ENCODE results near the gene CDYL.

Gene CDYL

GRCh38 chr6:4965562-4966389 lies 189.6 kb downstream of the CDYL start:
- FAIRE-seq (no peak), DNase-seq (ENCODE audit: insufficient read length) (no peak)
- TF ChIP-seq POLR2AphosphoS5 (IDR thresholded peaks at IDR 0.05; ENCODE audit: low read depth, low read length) (no peak), TAF1 (IDR thresholded peaks at IDR 0.05; ENCODE audit: borderline replicate concordance, low read depth, low read length) (no peak), POLR2A (IDR thresholded peaks at IDR 0.05; ENCODE audit: low read depth, low read length) (no peak)

DNA sequence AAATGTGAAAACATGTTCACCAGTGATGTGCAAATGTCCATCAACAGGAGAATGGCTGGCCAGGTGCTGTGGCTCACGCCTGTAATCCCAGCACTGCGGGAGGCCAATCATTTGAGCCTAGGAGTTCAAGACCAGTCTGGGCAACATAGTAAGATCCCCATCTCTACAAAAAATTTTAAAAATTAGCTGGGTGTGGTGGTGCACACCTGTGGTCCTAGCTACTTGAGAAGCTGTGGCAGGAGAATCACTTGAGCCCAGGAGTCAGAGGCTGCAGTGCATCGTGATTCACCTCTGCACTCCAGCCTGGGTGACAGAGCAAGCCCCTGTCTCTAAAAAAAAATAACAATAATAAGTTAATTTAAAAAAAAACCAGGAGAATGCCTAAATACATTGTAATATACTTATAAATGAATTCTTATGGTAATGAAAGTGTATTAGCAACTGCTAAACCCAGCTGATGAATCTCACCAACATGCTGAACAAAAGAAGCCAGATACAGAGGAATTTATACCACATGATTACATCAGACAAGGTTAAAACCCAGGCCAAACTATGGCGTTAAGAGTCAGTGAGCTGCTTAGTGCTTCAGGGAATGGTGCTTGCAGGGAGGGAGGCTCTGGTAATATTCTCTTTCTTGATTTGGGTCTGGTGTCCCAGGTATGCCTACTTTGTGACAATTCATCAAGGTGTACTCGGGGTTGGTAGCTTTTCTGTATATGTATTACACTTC lies 191.3 kb downstream of the CDYL start:
- DNase-seq (ENCODE audit: insufficient read length) (no peak), FAIRE-seq (no peak)
- TF ChIP-seq POLR2A (IDR thresholded peaks at IDR 0.05; ENCODE audit: low read depth, low read length) (no peak), TAF1 (IDR thresholded peaks at IDR 0.05; ENCODE audit: borderline replicate concordance, low read depth, low read length) (no peak), POLR2AphosphoS5 (IDR thresholded peaks at IDR 0.05; ENCODE audit: low read depth, low read length) (no peak)

GRCh38 chr6:4969609-4970285 lies 193.5 kb downstream of the CDYL start:
- TF ChIP-seq POLR2AphosphoS5 (IDR thresholded peaks at IDR 0.05; ENCODE audit: low read depth, low read length) (no peak), POLR2A (IDR thresholded peaks at IDR 0.05; ENCODE audit: low read depth, low read length) (no peak), TAF1 (IDR thresholded peaks at IDR 0.05; ENCODE audit: borderline replicate concordance, low read depth, low read length) (no peak)
- DNase-seq (ENCODE audit: insufficient read length), result no peak
- FAIRE-seq, result no peak

DNA sequence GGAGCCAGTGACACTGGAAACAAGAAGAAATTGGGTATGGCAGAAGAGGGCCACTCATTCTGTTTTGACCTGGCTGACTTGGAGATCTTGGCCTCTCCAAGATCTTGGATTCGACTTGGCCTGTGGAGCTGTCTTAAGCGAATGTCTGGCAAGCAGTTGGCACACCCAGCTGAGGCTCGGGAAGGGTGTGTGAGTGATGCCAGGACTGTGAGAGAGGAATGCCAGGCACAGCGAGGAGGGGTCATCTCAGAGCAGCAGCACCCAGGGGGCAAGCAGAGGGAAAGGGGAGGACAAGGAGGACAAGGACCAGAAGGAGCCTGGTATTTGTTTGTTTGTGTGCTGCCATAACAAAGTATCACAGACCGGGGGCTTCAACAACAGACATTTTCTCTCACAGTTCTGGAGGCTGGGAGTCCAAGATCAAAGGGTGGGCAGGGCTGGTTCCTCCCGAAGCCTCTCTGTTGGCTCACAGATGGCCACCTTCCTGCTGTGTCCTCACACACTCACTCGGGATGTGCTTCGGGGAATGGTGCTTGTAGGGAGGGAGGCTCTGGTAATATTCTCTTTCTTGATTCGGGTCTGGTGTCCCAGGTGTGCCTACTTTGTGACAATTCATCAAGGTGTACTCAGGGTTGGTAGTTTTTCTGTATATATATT lies 194.7 kb downstream of the CDYL start:
- TF ChIP-seq POLR2A (IDR thresholded peaks at IDR 0.05; ENCODE audit: low read depth, low read length) (no peak), TAF1 (IDR thresholded peaks at IDR 0.05; ENCODE audit: borderline replicate concordance, low read depth, low read length) (no peak), POLR2AphosphoS5 (IDR thresholded peaks at IDR 0.05; ENCODE audit: low read depth, low read length) (no peak)
- no peak for FAIRE-seq
- DNase-seq (ENCODE audit: insufficient read length), result no peak

GRCh38 chr6:4971851-4972250 lies 195.6 kb downstream of the CDYL start:
- no peak for FAIRE-seq
- DNase-seq (ENCODE audit: insufficient read length), result no peak
- TF ChIP-seq POLR2AphosphoS5 (IDR thresholded peaks at IDR 0.05; ENCODE audit: low read depth, low read length), result no peak
- no peak for TF ChIP-seq POLR2A (IDR thresholded peaks at IDR 0.05; ENCODE audit: low read depth, low read length)
- TF ChIP-seq TAF1 (IDR thresholded peaks at IDR 0.05; ENCODE audit: borderline replicate concordance, low read depth, low read length), result no peak

DNA sequence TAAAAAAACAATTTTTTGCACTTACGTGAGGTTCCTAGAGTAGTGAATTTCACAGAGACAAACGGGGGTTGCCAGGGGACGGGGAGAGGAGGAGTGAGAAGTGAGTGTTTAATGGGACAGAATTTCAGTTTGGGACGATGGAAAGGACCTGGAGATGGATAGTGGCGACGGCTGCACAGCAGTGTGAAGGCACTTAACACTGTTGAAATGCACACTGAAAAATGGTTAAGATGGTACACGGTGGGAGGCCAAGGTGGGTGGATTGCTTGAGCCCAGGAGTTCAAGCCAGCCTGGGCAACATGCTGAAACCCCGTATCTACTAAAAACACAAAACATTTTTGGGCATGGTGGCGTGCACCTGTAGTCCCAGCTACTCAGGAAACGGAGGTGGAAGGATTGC lies 196.2 kb downstream of the CDYL start:
- FAIRE-seq, result no peak
- no peak for DNase-seq (ENCODE audit: insufficient read length)
- TF ChIP-seq TAF1 (IDR thresholded peaks at IDR 0.05; ENCODE audit: borderline replicate concordance, low read depth, low read length), result no peak
- TF ChIP-seq POLR2A (IDR thresholded peaks at IDR 0.05; ENCODE audit: low read depth, low read length), result no peak
- TF ChIP-seq POLR2AphosphoS5 (IDR thresholded peaks at IDR 0.05; ENCODE audit: low read depth, low read length), result no peak

GRCh38 chr6:4973415-4973814 lies 197.2 kb downstream of the CDYL start:
- DNase-seq (ENCODE audit: insufficient read length) (no peak), FAIRE-seq (no peak)
- TF ChIP-seq POLR2AphosphoS5 (IDR thresholded peaks at IDR 0.05; ENCODE audit: low read depth, low read length), result no peak
- no peak for TF ChIP-seq POLR2A (IDR thresholded peaks at IDR 0.05; ENCODE audit: low read depth, low read length)
- TF ChIP-seq TAF1 (IDR thresholded peaks at IDR 0.05; ENCODE audit: borderline replicate concordance, low read depth, low read length), result no peak

DNA sequence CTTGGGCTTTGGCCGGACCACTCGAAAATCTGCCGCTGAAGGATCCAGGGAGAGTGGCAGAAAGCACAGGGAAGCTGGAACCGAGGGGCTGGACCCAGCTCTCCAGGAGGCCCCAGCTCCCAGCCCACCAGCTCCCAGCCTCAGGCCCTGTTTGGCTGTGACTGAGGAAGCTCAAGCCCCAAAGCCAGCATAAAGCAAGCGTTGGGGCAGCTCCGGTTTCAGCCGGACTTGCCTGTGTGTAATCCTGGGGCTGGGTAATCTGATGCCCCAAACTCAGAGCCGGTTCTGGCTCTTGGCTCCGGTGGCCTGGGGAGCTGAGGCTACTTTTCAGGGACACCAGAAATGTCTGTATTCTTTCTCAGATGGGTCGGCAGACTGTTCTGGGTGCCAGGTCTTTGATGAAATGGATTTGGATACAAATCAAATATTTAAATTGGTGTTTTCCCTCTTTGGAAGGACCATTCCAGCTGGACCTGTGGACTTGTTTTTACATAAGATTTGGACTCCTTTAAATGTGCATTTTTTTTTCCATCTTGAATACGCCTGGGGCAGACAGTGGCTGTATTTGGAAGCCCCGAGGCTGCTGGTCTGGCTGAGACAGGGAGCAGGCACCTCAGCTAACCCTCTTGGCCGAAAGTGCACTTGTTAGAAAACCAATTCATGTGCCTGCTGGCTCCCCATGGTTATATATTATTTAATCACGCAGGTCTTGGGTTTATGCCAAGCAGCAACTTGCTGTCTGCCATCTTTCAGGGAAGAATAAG lies 198.0 kb downstream of the CDYL start:
- TF ChIP-seq TAF1 (IDR thresholded peaks at IDR 0.05; ENCODE audit: borderline replicate concordance, low read depth, low read length) (no peak), POLR2AphosphoS5 (IDR thresholded peaks at IDR 0.05; ENCODE audit: low read depth, low read length) (no peak), POLR2A (IDR thresholded peaks at IDR 0.05; ENCODE audit: low read depth, low read length) (no peak)
- DNase-seq (ENCODE audit: insufficient read length) (no peak), FAIRE-seq (no peak)

DNA sequence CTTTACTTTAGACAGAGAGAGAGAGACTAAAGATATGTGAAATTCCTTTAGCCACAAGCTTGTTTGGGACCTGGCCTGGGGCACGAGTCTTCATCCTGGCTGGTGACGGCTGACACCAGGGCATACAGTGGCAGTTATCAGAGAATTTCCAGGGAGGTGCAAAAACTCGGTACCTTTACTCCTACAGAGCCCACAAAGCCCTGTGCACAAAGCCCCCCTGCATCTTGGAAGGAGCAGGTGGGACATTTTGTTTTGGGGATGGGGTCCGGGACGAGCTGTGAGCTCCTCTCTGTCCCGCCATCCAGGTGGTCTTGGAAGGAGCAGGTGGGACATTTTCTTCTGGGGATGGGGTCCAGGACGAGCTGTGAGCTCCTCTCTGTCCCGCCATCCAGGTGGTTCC lies 198.8 kb downstream of the CDYL start:
- no peak for FAIRE-seq
- TF ChIP-seq POLR2A (IDR thresholded peaks at IDR 0.05; ENCODE audit: low read depth, low read length) (no peak), POLR2AphosphoS5 (IDR thresholded peaks at IDR 0.05; ENCODE audit: low read depth, low read length) (no peak), TAF1 (IDR thresholded peaks at IDR 0.05; ENCODE audit: borderline replicate concordance, low read depth, low read length) (no peak)
- no peak for DNase-seq (ENCODE audit: insufficient read length)

DNA sequence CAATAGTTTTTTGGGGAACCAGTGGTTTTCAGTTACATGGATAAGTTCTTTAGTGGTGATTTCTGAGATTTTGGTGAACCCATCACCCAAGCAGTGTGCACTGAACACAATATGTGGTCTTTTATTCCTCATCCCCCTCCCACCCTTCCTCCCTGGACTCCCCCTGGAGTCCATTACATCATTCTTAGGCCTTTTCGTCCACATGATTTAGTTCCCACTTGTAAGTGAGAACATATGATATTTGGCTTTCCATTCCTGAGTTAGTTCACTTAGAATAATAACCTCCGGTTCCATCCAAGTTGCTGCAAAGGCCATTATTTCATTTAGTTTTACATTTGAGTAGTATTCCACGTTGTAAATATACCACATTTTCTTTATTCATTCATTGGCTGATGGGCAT lies 199.3 kb downstream of the CDYL start:
- DNase-seq (ENCODE audit: insufficient read length) (no peak), FAIRE-seq (no peak)
- TF ChIP-seq POLR2AphosphoS5 (IDR thresholded peaks at IDR 0.05; ENCODE audit: low read depth, low read length) (no peak), TAF1 (IDR thresholded peaks at IDR 0.05; ENCODE audit: borderline replicate concordance, low read depth, low read length) (no peak), POLR2A (IDR thresholded peaks at IDR 0.05; ENCODE audit: low read depth, low read length) (no peak)
